GM19023 (cell line): ENCODE results near the gene ZNF438.

ENCODE experiments used
- ATAC-seq: cut with Tn5 transposase; IDR thresholded peaks from one replicate; pipeline ENCODE4 v1.9.1; 2021; ENCODE audit warnings: mild to moderate bottlenecking, moderate library complexity; ENCODE audit not compliant: unreplicated experiment

The ZNF438 gene

DNA sequence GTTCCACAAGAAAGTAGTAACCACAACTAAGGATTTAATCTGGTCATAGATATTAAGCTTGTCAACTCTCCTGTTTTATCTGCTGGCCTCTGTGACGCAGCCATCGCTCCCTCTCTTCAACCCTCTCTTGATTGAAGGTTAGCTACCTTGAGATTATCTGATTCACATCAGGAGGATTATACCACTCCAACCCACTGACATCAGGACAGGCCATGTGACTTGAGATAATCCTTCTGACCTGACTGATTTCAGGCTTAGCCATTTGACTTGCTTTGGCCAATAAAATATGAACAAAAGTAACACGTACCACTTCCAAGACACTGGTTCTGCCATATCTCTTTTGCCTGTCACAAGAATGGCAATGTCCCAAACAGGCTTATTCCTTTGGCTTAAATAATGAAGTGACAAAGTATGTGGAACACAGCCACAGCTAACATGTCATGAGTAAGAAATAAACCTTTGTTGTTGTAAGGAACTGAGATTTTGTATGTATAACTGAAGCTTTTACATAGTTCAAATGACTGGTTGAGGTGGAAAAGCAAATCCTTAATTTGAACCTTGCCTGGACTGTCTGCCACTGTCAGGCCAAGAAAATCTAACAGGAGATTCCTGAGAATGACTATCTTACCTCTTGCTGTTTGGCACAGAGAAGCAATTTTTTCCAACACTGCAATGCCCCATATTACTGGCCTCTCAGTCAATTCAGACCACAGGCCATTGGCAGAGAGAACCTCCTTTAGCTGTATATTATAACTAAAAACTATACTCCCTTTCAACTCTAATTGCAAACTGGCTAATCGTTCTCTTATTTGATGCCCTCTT lies 13.9 kb downstream of the ZNF438 start:
- ATAC-seq, result no peak

DNA sequence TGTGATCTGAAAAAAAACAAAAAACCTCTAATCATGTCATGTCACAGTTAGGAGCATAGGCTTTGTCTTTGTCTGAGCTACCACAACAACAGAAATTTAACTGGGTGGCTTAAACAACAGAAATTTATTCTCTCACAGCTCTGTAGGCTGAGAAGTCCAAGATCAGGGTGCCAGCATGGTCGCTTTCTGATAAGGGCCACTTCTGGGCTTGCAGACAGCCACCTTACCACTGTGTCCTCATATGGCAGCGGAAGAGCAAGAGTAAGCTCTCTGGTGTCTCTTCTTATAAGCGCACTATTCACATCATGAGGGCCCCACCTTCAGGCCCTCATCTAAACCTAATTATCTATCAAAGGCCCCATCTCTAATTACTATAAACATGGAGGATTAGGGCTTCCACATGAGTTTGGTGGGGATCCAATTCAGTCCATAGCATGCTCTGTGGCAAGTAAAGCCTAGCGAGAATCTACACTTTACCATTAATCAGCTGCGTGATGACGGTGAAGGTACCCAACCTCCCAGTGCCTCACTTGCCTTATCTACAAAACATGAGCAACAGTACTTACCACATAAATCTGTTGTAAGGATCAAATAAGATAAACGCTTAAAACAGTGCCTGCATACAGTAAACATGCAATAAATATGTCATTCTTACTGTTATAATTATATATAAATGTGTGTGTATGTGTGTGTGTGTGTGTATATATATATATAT lies 17.3 kb downstream of the ZNF438 start:
- ATAC-seq, result no peak

DNA sequence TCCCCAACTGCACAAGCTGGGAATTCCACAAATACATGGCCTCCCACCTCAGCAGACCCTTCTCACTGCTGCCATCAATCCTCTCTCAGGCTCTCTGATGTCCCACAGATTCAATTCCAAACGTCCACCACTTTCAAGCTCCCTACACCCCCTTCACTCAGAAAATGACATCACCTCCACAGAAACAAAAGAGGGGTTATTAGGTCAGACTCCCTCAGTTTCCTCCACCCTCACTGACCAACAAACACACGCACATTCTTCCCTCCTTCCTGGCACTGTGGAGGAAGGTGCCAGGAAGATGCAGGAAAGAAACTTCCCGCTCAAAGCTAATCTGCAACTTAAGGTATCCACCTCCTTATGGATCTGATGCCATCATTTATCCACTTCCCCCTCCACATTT lies 18.3 kb downstream of the ZNF438 start:
- no peak for ATAC-seq

- no peak for ATAC-seq
These were observed 20.0 kb downstream of the ZNF438 start for GRCh38 chr10:31011665-31012022.

DNA sequence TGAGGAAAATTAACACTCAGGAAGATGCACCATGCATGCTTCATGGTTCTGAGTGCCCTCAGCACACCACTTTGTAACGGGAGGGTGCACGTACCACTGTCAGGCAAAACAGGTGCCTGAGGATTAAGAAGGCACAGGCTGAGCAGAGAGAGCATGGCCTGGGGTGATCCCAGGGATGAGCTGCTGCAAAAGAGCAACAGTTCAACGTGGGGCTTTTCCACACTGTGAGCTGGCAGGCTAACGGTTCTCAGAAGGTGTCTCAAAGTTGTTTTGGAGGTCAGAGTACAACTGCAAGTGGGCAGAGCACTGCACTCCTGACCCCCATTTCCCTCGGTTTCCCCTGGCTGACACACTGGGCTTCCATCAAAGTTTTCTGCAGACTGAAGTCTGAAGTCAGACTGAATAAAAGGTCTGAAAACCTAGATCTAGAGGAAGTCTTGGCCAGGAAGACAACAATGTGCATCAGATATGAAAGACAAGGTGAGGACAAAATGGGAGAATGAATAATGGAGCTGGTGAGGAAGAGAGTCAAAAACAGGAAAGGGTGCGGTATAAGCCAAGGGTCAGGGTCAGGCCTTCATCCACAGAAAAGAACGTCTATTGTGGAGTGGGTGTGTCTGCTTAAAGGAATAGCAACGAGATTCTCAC lies 20.5 kb downstream of the ZNF438 start:
- ATAC-seq, result no peak

GRCh38 chr10:31010062-31010461 lies 21.6 kb downstream of the ZNF438 start:
- no peak for ATAC-seq

DNA sequence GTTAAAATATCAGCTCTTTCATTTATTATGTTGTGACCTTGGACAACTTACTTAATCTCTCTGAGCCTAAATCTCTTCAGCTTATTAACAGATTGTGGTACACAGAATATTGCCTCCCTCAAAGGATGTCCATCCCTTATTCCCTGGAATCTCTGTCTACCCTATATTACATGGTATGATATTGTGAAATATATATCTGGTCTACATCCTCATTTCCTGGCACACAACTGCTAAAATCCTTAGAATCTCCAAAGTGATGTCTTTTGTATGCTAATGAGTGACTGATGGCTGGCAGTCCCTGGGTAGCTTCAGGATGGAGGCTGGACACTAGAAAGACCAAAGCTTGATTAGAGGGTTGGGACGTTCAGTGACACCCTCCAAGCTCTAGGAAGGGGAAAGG lies 25.8 kb downstream of the ZNF438 start:
- ATAC-seq, result no peak

- no peak for ATAC-seq
These were observed 27.0 kb downstream of the ZNF438 start for GRCh38 chr10:31004611-31005193.

GRCh38 chr10:31001740-31002139 lies 29.9 kb downstream of the ZNF438 start:
- ATAC-seq, result no peak

- ATAC-seq, result no peak
These were observed 30.8 kb downstream of the ZNF438 start for GRCh38 chr10:31000867-31001266.

GRCh38 chr10:31000071-31000782 lies 31.4 kb downstream of the ZNF438 start:
- no peak for ATAC-seq

- ATAC-seq, result no peak
These were observed 32.5 kb downstream of the ZNF438 start for GRCh38 chr10:30999070-30999712.

GRCh38 chr10:30997536-30998235 lies 34.0 kb downstream of the ZNF438 start:
- no peak for ATAC-seq

GRCh38 chr10:30996481-30997005 lies 35.1 kb downstream of the ZNF438 start:
- ATAC-seq, result no peak

- no peak for ATAC-seq
These were observed 36.4 kb downstream of the ZNF438 start for GRCh38 chr10:30995081-30995770.

DNA sequence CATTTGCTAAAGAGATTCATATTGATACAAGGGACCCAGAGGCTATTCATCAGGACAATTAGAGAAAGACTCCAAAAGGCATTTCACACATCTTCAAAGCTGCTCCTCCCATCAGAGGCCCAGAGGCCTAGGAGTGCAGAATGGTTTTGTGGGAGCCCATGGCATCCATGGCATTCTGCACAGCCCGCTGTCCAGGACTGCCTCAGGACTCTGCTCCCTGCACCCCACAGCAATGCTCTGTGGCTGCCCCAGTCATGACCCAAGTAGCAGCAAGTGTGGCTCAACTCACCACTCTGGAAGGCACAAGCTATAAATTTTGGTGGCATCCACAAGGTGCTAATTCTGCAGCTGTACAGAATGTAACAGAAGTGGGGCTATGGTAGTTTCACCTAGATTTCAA lies 38.5 kb downstream of the ZNF438 start:
- no peak for ATAC-seq

DNA sequence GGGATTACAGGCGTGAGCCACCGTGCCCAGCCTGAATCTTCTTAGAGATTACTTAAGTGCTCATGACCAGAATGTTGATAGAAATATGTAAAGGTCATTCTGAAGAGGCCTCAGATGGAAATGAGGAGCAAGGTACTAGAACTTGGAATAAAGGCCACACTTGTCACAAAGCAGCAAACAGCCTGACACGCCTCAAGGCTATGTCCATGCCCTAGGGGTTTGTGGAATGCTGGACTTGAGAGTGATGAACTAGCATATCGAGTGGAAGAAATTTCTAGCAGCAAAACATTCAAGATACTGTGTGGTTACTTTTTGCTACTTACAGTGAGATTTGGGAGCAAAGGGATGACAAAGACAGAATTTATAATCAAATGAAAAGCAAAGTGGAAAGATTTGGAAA lies 39.0 kb downstream of the ZNF438 start:
- no peak for ATAC-seq

DNA sequence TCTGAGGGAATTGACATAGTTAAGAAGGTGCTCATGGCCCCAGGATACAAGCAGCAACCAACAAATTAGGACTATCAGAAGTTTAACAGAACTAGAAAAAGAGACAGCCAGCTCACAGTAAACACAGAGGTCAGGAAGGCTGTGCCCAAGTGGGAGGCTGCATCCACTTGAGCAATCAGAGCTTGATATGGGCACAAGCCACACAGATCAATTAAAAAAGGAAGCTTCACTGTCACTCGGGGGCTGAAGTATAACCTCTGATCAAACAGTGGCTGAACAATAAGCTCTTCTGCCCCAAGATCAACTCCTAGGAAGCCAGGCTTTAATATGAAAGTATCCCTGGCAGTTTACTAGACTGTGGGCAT lies 40.0 kb downstream of the ZNF438 start:
- no peak for ATAC-seq
